Ovary (tissue), 9 donors: ENCODE results near the gene WDR7. TPM values are rescaled to one million over a fixed set of nuclear protein-coding genes. Genes with fewer than 3 reads are reported as not detected.

Experiments used
- DNase-seq, 5 donors: peaks; one replicate each; pipeline ENCODE4 v3.0.0-alpha.2; 2019 to 2020
- H3K27ac ChIP-seq, 2 donors: fragments of 200-600 bp; one replicate each; pipeline versions ENCODE4 v1.5.1 to v1.8.0; 2019 to 2022
- H3K27me3 ChIP-seq: fragments of 200-600 bp; one replicate; pipeline ENCODE4 v1.8.0; 2022
- H3K36me3 ChIP-seq: fragments of 200-600 bp; sonication (generic); one replicate; pipeline ENCODE4 v1.5.1; 2019
- H3K4me1 ChIP-seq: one replicate; pipeline ENCODE4 v1.8.1; 2013; ENCODE audit warnings: mild to moderate bottlenecking, moderate library complexity; ENCODE audit not compliant: insufficient read depth
- H3K4me3 ChIP-seq: fragments of 200-600 bp; sonication (generic); one replicate; pipeline ENCODE4 v1.5.1; 2017
- H3K9me3 ChIP-seq, 2 donors: fragments of 200-600 bp in 1 of 2; sonication (generic) in 1 of 2; one replicate each; pipeline versions ENCODE4 v1.5.1 to v1.8.1; 2013 to 2019; ENCODE audit warnings: mild to moderate bottlenecking in 1 of 2, moderate library complexity in 1 of 2
- EP300 ChIP-seq: sonication (generic); formaldehyde crosslinking; IDR thresholded peaks from one replicate; pipeline ENCODE4 v1.6.1; 2017; ENCODE audit warnings: antibody characterized with exemption
- POLR2A ChIP-seq: fragments of 450-650 bp; IDR thresholded peaks from one replicate; pipeline ENCODE4 v1.6.1; 2017; ENCODE audit warnings: antibody characterized with exemption, mild to moderate bottlenecking, moderate library complexity
- WGBS, 3 donors: extraction: QIAGEN DNeasy Blood & Tissue Kit in 1 of 3; methylation state at CpG; one replicate each; pipeline versions ENCODE4 v1.1.5 to v1.1.7; 2013 to 2017; 5-methylcytosine and 5-hydroxymethylcytosine counted together
- intact Hi-C, 4 donors: fragments of 100-400 bp; cut with DNase I; formaldehyde crosslinking; loops; one replicate each; pipeline versions ENCODE4 v1.11.0 to v1.15.1; 2022 to 2023
- polyA plus RNA-seq, 2 donors: library from polyadenylated mRNA; stranded (reverse); fragments of 200-250 nt in 1 of 2; fragments of 350-450 nt in 1 of 2; fragmentation: Illumina TruSeq in 1 of 2; extraction: RNeasy Lipid Tissue Mini Kit (QIAGEN cat#74804) in 1 of 2; gene quantifications; one replicate each; pipeline ENCODE4 v1.2.3, GENCODE V29; 2013 to 2014
- total RNA-seq, 7 donors: library from RNA; depleted of rRNA in 2 of 7; stranded (reverse); fragments of >200 nt in 2 of 7; fragmentation: NEBNext Ultra II Directional in 3 of 7; extraction: Animal tissue kit (Norgen Biotek cat#: 25700) in 3 of 7; gene quantifications; one replicate each; pipeline versions ENCODE4 v1.1.0 to v1.2.4, GENCODE V29; 2016 to 2023
- TF ChIP-seq, protein P1 (sequence below), 3 donors: fragments of 450-650 bp in 2 of 3; fragments of 200-600 bp in 1 of 3; IDR thresholded peaks; one replicate each; pipeline versions ENCODE4 v1.5.1 to v1.8.0; 2016 to 2022; ENCODE audit warnings: antibody characterized with exemption in 3 of 3, mild to moderate bottlenecking in 1 of 3
- donor health status: DM: no; HTN: no; CAD: no; lungs with moderate emphysema.
- donor health status: DM: no; HTN: no; CAD: no.
- donor health status: Bipolar disorder and iron deficiency.
- donor health status: DM: yes; HTN: yes; CAD: no.
- donor health status: DM: no; HTN: no; CAD: no.
- donor health status: DM: yes; HTN: yes; CAD: no.

Gene WDR7
- total and polyA plus RNA-seq, 9 donors: 4.8 to 29.1 (median 24.7) TPM

DNA sequence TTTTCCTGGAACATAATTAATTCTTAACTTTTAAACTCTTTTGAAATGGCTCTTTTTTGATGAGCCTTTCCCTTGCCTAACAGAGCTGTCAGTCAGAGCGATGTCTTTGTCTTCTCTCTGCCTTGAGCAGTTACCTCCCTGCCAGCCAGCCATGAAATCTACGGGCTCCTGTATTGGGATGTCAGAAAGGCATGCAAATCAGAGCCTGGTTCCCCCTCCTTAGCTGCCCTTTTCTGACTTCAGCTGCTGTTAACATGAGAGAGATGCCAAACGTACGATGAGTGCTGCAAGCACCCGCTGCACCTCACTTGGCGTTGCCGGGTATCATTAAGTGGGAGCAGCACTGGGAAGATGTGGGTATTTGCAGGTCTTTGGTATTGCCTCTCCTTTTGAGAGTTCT is 364.3 kb downstream of the WDR7 start:
- intact Hi-C loops: no loop called here
- WGBS, 3 donors: 94 to 97% (median 95%) methylated on average over 7 of the region's 7 CpGs
- no peak overlapping the region for H3K27ac ChIP-seq
- H3K27me3 ChIP-seq: no peaks in the 10 kb centered on the region
- DNase-seq: no peak
- no peaks in the 10 kb centered on the region for H3K36me3 ChIP-seq
- H3K4me3 ChIP-seq: no peak overlapping the region
- TF ChIP-seq EP300 (no peak), POLR2A (no peak)
- TF ChIP-seq, protein P1, sequence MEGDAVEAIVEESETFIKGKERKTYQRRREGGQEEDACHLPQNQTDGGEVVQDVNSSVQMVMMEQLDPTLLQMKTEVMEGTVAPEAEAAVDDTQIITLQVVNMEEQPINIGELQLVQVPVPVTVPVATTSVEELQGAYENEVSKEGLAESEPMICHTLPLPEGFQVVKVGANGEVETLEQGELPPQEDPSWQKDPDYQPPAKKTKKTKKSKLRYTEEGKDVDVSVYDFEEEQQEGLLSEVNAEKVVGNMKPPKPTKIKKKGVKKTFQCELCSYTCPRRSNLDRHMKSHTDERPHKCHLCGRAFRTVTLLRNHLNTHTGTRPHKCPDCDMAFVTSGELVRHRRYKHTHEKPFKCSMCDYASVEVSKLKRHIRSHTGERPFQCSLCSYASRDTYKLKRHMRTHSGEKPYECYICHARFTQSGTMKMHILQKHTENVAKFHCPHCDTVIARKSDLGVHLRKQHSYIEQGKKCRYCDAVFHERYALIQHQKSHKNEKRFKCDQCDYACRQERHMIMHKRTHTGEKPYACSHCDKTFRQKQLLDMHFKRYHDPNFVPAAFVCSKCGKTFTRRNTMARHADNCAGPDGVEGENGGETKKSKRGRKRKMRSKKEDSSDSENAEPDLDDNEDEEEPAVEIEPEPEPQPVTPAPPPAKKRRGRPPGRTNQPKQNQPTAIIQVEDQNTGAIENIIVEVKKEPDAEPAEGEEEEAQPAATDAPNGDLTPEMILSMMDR (IDR thresholded peaks at IDR 0.05): no peak
- no peaks in the 10 kb centered on the region for H3K4me1 ChIP-seq
- H3K9me3 ChIP-seq: no peaks in the 10 kb centered on the region

DNA sequence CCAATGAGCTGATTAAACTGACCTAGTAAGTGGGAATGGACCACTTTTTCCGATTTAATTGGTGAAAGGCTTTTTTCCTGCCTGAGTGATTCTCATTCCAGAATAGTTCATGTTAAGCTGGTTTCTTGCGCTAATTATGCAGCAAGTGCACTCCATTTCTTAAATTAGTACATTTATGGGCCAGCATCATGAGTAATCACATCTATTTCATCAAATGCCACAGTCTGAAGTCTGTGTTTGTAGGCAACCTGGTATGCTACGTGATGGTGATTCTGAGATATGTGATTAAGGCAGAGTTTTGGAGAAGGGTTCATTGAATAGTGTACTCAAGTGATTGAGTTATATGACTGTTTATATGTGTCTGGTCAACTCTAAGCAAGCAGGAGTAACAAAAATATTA is 367.7 kb downstream of the WDR7 start:
- no peak overlapping the region for H3K4me3 ChIP-seq
- 77 to 98% (median 87%) methylated on average over 3 of the region's 3 CpGs for WGBS, 3 donors
- intact Hi-C loops: no loop called here

DNA sequence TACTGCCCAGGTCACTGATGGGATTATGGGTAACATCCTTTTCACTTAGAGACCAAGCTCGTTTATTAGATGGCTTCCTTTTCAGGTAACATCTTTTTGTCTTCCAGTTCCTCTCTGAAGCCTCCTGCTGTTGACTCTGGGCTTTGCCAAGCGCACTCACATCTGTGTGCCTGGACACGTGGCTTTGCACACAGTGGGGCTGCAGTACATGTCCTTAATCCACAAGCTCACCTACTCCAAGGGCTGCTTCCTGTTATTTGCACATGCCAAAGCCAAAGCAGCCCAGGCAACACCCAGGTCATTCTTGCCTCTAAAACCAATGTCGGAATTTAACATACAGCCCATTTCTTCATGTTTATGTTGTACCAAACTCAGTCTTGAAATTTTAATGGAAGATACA is 371.6 kb downstream of the WDR7 start:
- no peaks in the 10 kb centered on the region for H3K4me1 ChIP-seq
- no peak overlapping the region for H3K4me3 ChIP-seq
- H3K27ac ChIP-seq: no peak overlapping the region
- no peak for DNase-seq
- 62 to 91% (median 91%) methylated on average over 4 of the region's 4 CpGs for WGBS, 3 donors
- TF ChIP-seq, protein P1 (IDR thresholded peaks at IDR 0.05): no peak
- TF ChIP-seq EP300 (no peak), POLR2A (no peak)
- intact Hi-C loops: no loop called here
- no peaks in the 10 kb centered on the region for H3K9me3 ChIP-seq
- no peaks in the 10 kb centered on the region for H3K27me3 ChIP-seq
- no peaks in the 10 kb centered on the region for H3K36me3 ChIP-seq

More for the DNA sequence above, 367.7 kb downstream of the WDR7 start:
- no peak for DNase-seq
- no peaks in the 10 kb centered on the region for H3K36me3 ChIP-seq
- no peaks in the 10 kb centered on the region for H3K9me3 ChIP-seq
- no peaks in the 10 kb centered on the region for H3K4me1 ChIP-seq
- H3K27ac ChIP-seq: no peak overlapping the region
- TF ChIP-seq POLR2A: no peak
- TF ChIP-seq, protein P1 (IDR thresholded peaks at IDR 0.05): no peak
- TF ChIP-seq EP300: no peak
- H3K27me3 ChIP-seq: no peaks in the 10 kb centered on the region

DNA sequence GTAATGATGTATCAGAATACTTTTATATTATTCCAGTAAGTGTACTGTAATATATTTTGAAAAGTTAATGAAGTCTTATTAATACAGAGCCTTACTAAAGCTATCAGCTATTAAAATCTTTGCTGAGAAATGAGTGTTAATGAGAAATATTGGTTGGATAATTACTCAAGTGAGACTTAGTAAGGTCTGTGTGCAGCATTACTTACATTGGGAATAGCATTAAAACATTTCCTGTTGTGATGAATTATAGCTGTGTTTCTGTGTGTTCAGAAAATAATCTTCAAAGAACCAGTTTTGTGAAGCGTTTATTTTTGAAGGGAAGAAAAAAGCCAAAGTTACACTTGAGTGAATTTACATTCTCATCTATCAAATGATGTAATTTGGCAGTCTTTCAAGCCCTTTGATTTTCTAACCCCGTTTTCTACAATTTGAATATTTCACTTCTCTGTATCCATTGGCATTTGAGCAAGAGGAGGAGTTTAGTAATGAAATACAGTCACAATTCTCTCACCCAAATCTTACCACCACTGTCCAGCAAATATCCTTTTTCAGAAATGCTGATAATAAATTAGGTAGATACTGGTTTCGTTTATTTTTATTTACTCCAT is 372.2 kb downstream of the WDR7 start:
- no peaks in the 10 kb centered on the region for H3K27me3 ChIP-seq
- no peak for TF ChIP-seq EP300
- no peak for TF ChIP-seq POLR2A
- TF ChIP-seq, protein P1 (IDR thresholded peaks at IDR 0.05): no peak
- H3K4me3 ChIP-seq: no peak overlapping the region
- no peak overlapping the region for H3K27ac ChIP-seq
- intact Hi-C loops: no loop called here
- WGBS, 3 donors: 35 to 40% (median 37%) methylated on average over 3 of the region's 3 CpGs
- DNase-seq: no peak
- H3K9me3 ChIP-seq: no peaks in the 10 kb centered on the region
- no peaks in the 10 kb centered on the region for H3K4me1 ChIP-seq
- no peaks in the 10 kb centered on the region for H3K36me3 ChIP-seq
